Stomach (tissue), 4 donors: ENCODE data around the gene BAG3.
"Not testable (repeated sequence)": the region's sequence is repeated elsewhere in the genome, so short reads cannot be mapped to it uniquely, and the experiment has no call there.

Experiments used
- EP300 ChIP-seq: sonication (generic); formaldehyde crosslinking; IDR thresholded peaks from one replicate; pipeline ENCODE4 v1.6.1; 2017; ENCODE audit warnings: antibody characterized with exemption
- POLR2A ChIP-seq, 4 donors: fragments of 450-650 bp; IDR thresholded peaks; one replicate each; pipeline ENCODE4 v1.6.1; 2016; ENCODE audit warnings: antibody characterized with exemption in 4 of 4, control low read depth in 2 of 4, mild to moderate bottlenecking in 1 of 4, moderate library complexity in 1 of 4
- TF ChIP-seq, protein P1 (sequence below), 7 experiments: fragments of 450-650 bp in 4 of 7; fragments of 200-600 bp in 3 of 7; sonication (generic) in 3 of 7; IDR thresholded peaks; one replicate each; pipeline ENCODE4 v1.5.1; 2016 to 2019; ENCODE audit warnings: antibody characterized with exemption in 7 of 7, control low read depth in 2 of 7, mild to moderate bottlenecking in 1 of 7

DNA sequence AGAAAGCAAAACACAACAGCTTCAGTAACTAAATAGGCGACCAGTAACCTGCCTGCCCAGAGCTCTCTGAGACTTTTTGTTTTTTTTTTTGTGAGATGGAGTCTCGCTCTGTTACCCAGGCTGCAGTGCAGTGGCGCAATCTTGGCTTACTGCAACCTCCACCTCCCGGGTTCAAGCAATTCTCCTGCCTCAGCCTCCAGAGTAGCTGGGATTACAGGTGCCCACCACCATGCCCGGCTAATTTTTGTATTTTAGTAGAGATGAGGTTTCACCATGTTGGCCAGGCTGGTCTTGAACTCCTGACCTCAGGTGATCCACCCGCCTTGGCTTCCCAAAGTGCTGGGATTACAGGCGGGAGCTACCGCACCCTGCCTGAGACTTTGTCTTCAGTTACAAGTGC is 31.4 kb upstream of the BAG3 start:
- not testable (repeated sequence) for TF ChIP-seq EP300; POLR2A (IDR thresholded peaks at IDR 0.05)
- TF ChIP-seq, protein P1, sequence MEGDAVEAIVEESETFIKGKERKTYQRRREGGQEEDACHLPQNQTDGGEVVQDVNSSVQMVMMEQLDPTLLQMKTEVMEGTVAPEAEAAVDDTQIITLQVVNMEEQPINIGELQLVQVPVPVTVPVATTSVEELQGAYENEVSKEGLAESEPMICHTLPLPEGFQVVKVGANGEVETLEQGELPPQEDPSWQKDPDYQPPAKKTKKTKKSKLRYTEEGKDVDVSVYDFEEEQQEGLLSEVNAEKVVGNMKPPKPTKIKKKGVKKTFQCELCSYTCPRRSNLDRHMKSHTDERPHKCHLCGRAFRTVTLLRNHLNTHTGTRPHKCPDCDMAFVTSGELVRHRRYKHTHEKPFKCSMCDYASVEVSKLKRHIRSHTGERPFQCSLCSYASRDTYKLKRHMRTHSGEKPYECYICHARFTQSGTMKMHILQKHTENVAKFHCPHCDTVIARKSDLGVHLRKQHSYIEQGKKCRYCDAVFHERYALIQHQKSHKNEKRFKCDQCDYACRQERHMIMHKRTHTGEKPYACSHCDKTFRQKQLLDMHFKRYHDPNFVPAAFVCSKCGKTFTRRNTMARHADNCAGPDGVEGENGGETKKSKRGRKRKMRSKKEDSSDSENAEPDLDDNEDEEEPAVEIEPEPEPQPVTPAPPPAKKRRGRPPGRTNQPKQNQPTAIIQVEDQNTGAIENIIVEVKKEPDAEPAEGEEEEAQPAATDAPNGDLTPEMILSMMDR (IDR thresholded peaks at IDR 0.05) = not testable (repeated sequence)
